ENCODE data around the gene TMEM184B. TPM values are rescaled to one million over a fixed set of nuclear protein-coding genes. Genes with fewer than 3 reads are reported as not detected.

The TMEM184B gene
- total RNA-seq, 6 experiments from 2014 or later, result 104 to 125 (median 111) TPM

GRCh38 chr22:38264322-38264843 is 8.4 kb downstream of the TMEM184B start:
- no peak for DNase-seq
- no peak for TF ChIP-seq CTCF (IDR thresholded peaks at IDR 0.05)
- H3K9me3 Mint-ChIP-seq, result no peaks in the 10 kb centered on the region
- H3K4me3 Mint-ChIP-seq, result no peak overlapping the region
- H3K27me3 Mint-ChIP-seq (ENCODE audit: insufficient read depth), result peaks cover 2% of the 10 kb centered on the region; the same call in 1 of the 2 replicates
- no peak overlapping the region for H3K27ac Mint-ChIP-seq
- peaks cover 11% of the 10 kb centered on the region for H3K36me3 Mint-ChIP-seq (ENCODE audit: low read depth)
- H3K4me1 Mint-ChIP-seq (ENCODE audit: low read depth), result peaks cover 44% of the 10 kb centered on the region

- peak; percentile 68 for TF ChIP-seq CTCF (IDR thresholded peaks at IDR 0.05)
- H3K27me3 Mint-ChIP-seq (ENCODE audit: insufficient read depth), result peaks cover 2% of the 10 kb centered on the region
- H3K9me3 Mint-ChIP-seq, result no peaks in the 10 kb centered on the region
- peaks cover 17% of the 10 kb centered on the region for H3K36me3 Mint-ChIP-seq (ENCODE audit: low read depth)
- H3K27ac Mint-ChIP-seq, result peak overlapping the region; percentile 7; the same call in 1 of the 2 replicates
- no peak overlapping the region for H3K4me3 Mint-ChIP-seq
- DNase-seq, result no peak
- H3K4me1 Mint-ChIP-seq (ENCODE audit: low read depth), result peaks cover 47% of the 10 kb centered on the region
Observed at GRCh38 chr22:38262051-38262795, 10.6 kb downstream of the TMEM184B start.

GRCh38 chr22:38260761-38261681 is 11.8 kb downstream of the TMEM184B start:
- Mint-ChIP-seq H3K36me3 (ENCODE audit: low read depth) (peaks cover 17% of the 10 kb centered on the region), H3K27ac (peak overlapping the region; percentile 50), H3K4me1 (ENCODE audit: low read depth) (peaks cover 54% of the 10 kb centered on the region), H3K9me3 (no peaks in the 10 kb centered on the region), H3K27me3 (ENCODE audit: insufficient read depth) (peaks cover 2% of the 10 kb centered on the region), H3K4me3 (no peak overlapping the region)
- no peak for DNase-seq
- 0 out of 2 replicates have a peak, but pooled peaks have one; percentile 17 for TF ChIP-seq CTCF (IDR thresholded peaks at IDR 0.05)

GRCh38 chr22:38259370-38259769 is 13.4 kb downstream of the TMEM184B start:
- H3K4me3 Mint-ChIP-seq, result no peak overlapping the region
- H3K27ac Mint-ChIP-seq, result peak overlapping the region; percentile 69
- H3K9me3 Mint-ChIP-seq, result no peaks in the 10 kb centered on the region
- peaks cover 59% of the 10 kb centered on the region for H3K4me1 Mint-ChIP-seq (ENCODE audit: low read depth)
- peaks cover 17% of the 10 kb centered on the region for H3K36me3 Mint-ChIP-seq (ENCODE audit: low read depth)
- peaks cover 2% of the 10 kb centered on the region for H3K27me3 Mint-ChIP-seq (ENCODE audit: insufficient read depth)
- DNase-seq, result no peak
- TF ChIP-seq CTCF (IDR thresholded peaks at IDR 0.05), result no peak

DNA sequence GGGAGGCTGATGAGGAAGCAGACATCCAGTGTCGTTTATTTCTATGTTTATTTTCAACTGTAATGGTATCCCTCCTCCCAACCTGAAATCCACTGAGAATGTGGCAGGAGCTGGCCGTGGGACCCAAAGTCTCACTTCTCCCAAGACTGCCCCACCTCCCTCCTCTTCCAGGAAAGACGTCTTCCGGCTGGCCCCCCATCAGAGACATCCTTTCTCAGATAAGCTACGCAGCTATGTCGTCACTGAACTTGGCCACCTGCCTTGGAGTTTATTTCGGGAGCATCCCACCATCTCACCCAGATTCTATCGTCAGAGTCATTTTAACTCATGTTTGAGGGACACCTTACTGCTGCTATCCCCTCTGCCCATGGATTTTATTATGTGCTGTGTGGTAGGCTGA is 13.9 kb downstream of the TMEM184B start:
- peak overlapping the region; percentile 69 for H3K27ac Mint-ChIP-seq

More for the DNA sequence above, 13.9 kb downstream of the TMEM184B start:
- TF ChIP-seq CTCF (IDR thresholded peaks at IDR 0.05), result no peak
- H3K4me3 Mint-ChIP-seq, result no peak overlapping the region
- H3K27me3 Mint-ChIP-seq (ENCODE audit: insufficient read depth), result peaks cover 2% of the 10 kb centered on the region
- peaks cover 59% of the 10 kb centered on the region for H3K4me1 Mint-ChIP-seq (ENCODE audit: low read depth)
- H3K9me3 Mint-ChIP-seq, result no peaks in the 10 kb centered on the region
- H3K36me3 Mint-ChIP-seq (ENCODE audit: low read depth), result peaks cover 17% of the 10 kb centered on the region
- no peak for DNase-seq
